Measurements from ENCODE around the gene ZNF653.

ZNF653 gene

DNA sequence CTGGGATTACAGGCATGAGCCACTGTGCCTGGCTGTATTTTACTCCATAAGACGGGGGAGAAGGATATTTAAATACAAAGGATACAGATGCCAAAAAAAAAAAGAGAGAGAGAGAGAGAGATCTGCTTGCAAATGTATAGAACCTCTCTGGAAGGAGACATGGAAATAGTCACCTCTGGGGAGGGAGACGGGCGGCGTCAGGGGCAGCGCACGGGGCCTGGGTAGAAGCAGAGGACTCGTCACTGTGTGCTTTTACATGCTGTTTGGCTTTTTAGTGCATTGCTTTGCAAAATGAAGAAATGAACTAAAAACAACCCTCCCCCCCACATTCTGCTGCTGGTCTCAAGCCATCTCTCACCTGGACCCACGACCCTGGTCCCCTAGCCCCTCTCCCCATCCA, 4.8 kb upstream of the ZNF653 start:
- FAIRE-seq, result no peak

DNA sequence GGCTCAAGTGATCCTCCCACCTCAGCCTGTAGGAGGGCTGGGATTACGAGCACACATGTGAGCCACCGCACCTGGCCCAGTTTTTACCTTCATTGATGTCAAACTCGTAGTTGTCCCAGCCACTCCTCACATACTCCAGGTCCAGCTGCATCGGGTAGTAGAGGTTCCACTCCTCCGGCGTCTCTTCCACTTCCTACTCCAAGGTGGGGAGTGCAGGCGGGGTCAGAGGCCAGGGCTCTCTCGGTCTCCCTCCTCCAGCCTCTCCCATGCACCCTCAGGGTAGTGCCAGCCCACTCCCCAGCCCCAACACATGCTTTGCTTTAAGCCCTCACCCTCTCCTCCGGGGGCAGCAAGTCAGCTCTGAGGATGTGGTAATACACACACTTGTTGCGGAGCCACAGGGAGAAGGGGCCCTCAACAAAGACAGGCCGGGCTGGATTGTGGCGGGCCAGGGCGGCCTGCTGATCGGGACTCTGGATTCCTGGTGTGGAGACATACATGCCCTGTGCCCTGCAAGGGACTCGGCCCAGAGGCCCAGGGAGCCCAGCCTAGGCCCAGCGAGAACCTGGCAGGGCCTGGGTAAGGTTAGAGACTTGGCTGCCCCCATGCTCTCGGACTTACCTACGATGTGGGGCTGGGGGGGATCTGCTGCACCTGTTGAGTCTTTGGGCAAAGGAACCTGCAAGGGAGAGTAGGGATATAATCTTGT, 1.9 kb upstream of the ZNF653 start:
- FAIRE-seq, result no peak

DNA sequence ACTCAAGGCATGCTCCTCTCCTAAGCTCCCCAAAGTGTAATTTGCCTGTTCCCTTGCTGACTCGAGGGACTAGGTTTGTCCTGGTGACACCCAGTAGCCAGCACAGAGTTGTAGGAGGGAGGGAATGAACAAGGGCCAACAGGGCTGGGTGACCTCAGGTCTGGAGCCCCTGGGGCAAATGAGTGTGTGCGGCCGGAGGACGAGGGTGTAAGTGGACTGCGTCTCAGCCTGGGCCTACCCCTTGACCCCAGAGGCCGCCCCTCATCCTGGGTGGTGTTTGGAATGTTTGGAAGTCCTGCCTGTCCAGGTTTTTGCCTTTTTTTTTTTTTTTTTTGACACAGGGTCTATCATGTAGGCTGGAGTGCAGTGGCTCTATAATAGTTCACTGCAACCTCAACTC, 1.3 kb upstream of the ZNF653 start:
- FAIRE-seq, result no peak

GRCh38 chr19:11506101-11506555, 489 bp upstream of the ZNF653 start:
- FAIRE-seq, result no peak

GRCh38 chr19:11505032-11505503, 571 bp downstream of the ZNF653 start:
- FAIRE-seq, result no peak

DNA sequence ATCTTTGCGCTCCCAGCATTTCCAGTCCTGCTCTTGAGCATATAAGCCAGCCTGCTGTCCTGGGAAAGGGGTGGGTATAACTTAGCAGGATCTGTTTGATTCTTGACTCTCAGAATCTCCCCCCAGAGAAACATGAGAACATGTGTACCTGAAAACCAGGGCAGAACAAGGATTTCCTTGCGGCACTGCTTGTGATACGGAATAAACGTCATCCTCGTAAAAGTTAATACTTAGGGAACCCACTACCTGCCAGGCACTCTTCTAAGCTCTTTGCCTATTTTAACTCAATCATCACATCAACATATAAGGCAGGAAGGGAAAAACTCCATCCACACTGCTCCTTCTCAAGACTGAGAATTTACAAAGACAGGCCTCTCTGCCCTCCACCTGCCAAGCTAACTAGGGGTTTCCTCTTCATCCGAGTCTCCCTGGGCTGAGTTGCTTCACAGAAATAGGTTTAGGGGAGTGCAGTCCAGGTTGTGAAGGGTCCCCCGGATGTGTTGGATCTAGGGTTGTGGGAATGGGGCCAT, 1.1 kb downstream of the ZNF653 start:
- FAIRE-seq, result no peak

DNA sequence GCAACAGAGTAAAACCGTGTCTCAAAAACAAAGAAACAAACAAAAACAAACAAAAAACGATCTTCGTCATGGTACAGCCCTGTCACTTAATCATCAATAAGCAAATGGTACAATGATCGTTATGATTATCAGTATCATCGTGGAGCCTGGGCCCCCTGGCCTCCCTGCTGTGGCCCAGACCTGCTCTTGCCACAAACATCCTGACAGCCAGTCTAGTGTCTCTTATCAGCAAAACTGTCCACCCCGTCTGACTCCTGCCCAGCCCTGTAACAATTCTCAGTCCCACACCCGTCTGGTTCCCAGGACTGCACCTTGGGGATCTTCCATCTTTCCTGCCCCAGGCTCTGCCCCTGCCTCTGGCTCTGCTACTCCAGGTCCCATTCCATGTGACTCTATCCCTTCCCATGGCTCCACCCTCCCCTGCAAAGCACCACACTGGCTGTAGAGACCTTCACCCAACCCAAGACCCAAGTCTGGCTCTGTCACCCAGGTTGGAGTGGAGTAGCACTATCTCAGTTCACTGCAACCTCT, 5.7 kb downstream of the ZNF653 start:
- FAIRE-seq, result no peak

DNA sequence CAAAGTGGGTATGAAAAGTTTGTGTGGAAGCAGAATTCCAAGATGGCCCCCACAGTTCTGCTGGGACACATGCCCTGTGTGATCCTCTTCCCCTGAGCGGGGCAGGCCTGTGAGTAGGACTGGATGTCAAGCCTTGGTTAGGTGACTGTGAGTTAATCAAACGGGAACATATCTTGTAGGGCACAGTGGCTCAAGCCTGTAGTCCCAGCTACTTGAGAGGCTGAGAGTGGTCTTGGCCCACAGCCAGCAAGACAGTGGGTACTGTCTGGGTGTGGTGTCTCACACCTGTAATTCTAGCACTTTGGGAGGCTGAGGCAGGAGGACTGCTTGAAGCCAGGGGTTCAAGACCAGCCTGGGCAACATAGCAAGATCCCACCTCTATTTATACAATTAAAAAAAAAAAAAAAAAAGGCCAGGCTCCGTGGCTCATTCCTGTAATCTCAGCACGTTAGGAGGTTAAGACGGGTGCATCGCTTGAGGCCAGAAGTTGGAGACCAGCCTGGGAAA, 6.4 kb downstream of the ZNF653 start:
- no peak for FAIRE-seq

- no peak for FAIRE-seq
Observed at GRCh38 chr19:11496391-11497163, 9.1 kb downstream of the ZNF653 start.

DNA sequence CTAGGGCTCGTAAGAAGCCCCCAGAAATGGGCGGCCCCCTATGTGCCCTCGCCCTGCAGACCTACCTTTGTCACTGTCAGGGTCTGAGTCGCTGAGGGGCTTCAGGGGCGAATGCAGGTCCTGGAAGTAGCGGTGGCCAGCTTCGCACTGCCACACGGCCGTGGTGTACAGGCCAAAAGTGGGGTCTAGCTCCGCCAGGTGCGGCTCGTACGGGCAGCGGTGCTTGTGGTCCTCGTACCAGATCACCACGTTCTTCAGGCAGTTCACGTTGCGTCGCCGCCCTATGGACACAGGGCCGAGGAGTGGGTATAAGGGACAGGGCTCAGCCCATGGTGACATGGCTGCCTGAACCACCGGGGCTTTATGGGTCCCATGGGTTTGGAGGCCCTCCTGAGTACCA, 9.8 kb downstream of the ZNF653 start:
- no peak for FAIRE-seq

DNA sequence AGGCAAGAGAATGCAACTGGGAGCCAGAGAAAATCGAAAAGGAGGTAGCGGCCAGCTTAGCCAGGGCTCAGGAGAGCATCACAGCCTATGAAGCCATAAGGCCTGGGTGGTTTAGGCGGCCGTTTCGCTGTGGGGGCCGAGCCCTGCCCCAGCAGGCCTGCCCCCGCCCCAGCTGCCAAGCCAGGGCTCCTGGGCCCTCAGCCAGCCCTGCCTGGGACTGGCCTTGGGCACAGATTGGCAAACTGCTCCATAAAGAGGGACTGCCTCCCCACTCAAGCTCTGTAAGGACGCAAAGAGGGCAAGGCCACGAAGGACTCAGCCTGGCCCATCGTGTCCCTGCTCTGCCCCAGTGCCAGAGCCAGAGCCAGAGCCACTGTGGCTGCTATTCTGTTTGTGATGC, 10.2 kb downstream of the ZNF653 start:
- FAIRE-seq, result no peak

DNA sequence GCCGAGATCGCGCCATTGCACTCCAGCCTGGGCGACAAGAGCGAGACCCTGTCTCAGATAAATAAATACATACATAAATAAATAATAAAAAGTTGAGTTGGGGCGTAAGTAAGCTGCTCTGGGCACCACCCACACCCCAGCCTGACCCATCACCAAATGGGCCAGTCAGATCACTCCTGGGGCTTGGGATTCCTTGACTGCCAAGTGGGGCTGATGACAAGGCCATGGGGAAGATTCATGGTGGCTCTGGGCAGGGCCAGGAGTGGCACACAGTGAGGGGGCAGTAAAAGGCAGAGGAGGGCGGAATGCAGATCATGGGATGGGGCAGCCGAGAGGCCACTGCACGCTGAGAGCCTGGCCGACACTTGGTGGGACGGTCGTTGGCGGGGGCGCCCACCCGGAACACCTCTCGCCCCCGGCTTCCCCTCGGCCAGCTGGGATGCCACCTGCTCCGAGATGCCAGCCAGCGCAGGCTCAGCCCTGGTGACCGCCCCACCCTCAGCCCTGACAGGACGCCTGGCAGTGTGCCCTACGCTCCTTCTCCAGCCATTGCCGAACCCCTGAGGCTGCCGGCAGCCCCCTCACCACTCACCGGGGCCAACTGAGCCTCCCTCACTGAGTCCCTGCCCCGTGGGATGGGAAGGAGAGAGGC, 10.9 kb downstream of the ZNF653 start:
- FAIRE-seq, result no peak

GRCh38 chr19:11489378-11489777, 16.3 kb downstream of the ZNF653 start:
- no peak for FAIRE-seq

- no peak for FAIRE-seq
Observed at GRCh38 chr19:11486661-11487503, 18.8 kb downstream of the ZNF653 start.

- FAIRE-seq, result no peak
Observed at GRCh38 chr19:11485245-11485837, 20.3 kb downstream of the ZNF653 start.

- no peak for FAIRE-seq
Observed at GRCh38 chr19:11483366-11484111, 22.1 kb downstream of the ZNF653 start.

GRCh38 chr19:11482384-11483050, 23.1 kb downstream of the ZNF653 start:
- FAIRE-seq, result no peak

DNA sequence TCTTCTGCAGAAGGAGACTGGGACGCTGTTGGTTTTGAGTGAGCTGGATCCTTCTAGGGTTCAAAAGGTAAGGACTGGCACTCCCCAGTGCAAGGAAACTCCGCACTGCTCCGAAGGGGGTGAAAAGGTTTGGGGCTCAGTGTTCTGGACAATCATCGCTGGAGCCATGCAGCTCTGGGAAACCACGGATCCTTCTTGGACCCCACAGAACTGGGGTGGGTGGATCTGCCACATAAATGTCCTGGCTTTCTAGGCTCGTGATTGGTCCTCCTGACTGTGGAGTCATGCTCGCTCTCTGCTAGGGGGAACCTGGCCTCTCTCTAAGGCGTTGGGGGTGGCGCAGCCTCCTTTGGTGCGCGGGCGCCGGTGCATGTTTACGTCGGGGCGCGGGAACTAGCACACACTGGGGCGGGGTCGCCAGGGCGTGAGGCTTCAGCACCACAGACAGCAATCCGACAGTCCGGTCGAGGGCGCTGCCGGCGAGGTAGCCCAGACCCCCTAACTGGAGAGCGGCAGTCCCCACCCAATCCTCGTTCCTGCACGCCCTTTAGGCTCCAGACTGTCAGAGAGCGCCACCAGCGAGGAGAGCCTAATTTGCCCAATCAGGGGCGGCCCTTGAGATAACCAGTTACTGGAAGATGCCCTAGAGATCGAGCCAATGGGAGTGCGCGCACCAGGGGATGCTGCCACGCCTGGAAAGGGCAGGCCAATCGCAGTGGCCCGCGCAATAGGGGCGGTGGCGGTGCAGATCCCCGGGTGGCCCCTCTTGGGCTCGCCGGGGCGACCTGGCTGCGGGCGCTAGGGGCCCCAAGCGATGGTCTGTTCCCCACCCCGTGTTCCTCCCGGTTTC, 23.9 kb downstream of the ZNF653 start:
- no peak for FAIRE-seq
